A549 treated with Hydrocortisone at 1 μM for 4 hours (cell line): Measurements from ENCODE around the gene C11orf97. TPM values are rescaled to one million over a fixed set of nuclear protein-coding genes. Genes with fewer than 3 reads are reported as not detected.

Experiments used
- total RNA-seq: library from RNA; stranded (reverse); fragments of 200-300 nt; extraction: Qiagen RNA extraction; gene quantifications from 5 replicates; pipeline ENCODE4 v1.2.3, GENCODE V29; 2022

Gene C11orf97
- not detected in 5 replicates for total RNA-seq

GRCh38 chr11:94511932-94512781 is at the start of gene C11orf97:
C11orf97 (plus strand) TSS chr11:94512461; CDS start chr11:94512529, 68 bp downstream.

GRCh38 chr11:94493281-94494125 is 18.8 kb upstream of the C11orf97 start, which contains the start of the genes ANKRD49 and MRE11:
ANKRD49 (plus strand) TSS chr11:94493984; CDS start chr11:94496694, 2,710 bp downstream.
MRE11 (minus strand) TSS chr11:94493844; CDS start chr11:94492801, 1,043 bp downstream.

GRCh38 chr11:94543695-94544645 is 31.7 kb downstream of the C11orf97 start, which contains the start of gene FUT4:
FUT4 (plus strand) TSS chr11:94543921; CDS start chr11:94544134, 213 bp downstream.

GRCh38 chr11:94567181-94567670 is 55.0 kb downstream of the C11orf97 start, which contains the start of gene PIWIL4:
PIWIL4 (plus strand) TSS chr11:94567368; CDS start chr11:94567519, 151 bp downstream.

Other genes with a start within 250 kb of the C11orf97 start
- 0.24 TPM in 1 of 5 replicates, not detected in the others for gene IZUMO1R, start 207.9 kb upstream of the C11orf97 start, total RNA-seq
- 0.07 to 0.10 TPM (median 0.07 TPM) in 5 replicates for gene GPR83, start 111.0 kb upstream of the C11orf97 start, total RNA-seq
- 12.3 to 20.2 TPM (median 13.5 TPM) in 5 replicates for gene MRE11, start 18.6 kb upstream of the C11orf97 start, total RNA-seq
- 4.7 to 9.0 TPM (median 5.8 TPM) in 5 replicates for gene ANKRD49, start 18.5 kb upstream of the C11orf97 start, total RNA-seq
- gene FUT4, start 31.5 kb downstream of the C11orf97 start, total RNA-seq = 2.4 to 2.7 TPM (median 2.6 TPM) in 5 replicates
- gene PIWIL4, start 54.9 kb downstream of the C11orf97 start, total RNA-seq = 0.09 to 0.24 TPM (median 0.18 TPM) in 5 replicates